Measurements from ENCODE around the gene ZNF544.

- TF ChIP-seq CTCF (IDR thresholded peaks at IDR 0.05; ENCODE audit: poor library complexity, severe bottlenecking) (no peak), EZH2 (IDR thresholded peaks at IDR 0.05; ENCODE audit: borderline replicate concordance, insufficient read depth, low read length, poor library complexity, severe bottlenecking) (no peak), EP300 (conservative IDR thresholded peaks at IDR 0.05; ENCODE audit: poor library complexity, severe bottlenecking) (no peak), RAD21 (conservative IDR thresholded peaks at IDR 0.05) (no peak), TAF1 (IDR thresholded peaks at IDR 0.05; ENCODE audit: low read depth) (no peak), REST (IDR thresholded peaks at IDR 0.05; ENCODE audit: borderline replicate concordance) (no peak)
Measured at GRCh38 chr19:58261968-58262921, 33.5 kb downstream of the ZNF544 start.

Data from neural cell (in vitro differentiated cells).